ENCODE measurements around the gene CARD11. TPM values are rescaled to one million over a fixed set of nuclear protein-coding genes. Genes with fewer than 3 reads are reported as not detected.

Gene CARD11
- total and polyA plus RNA-seq, 2 experiments from 2014 or later: 17.7 to 29.0 TPM

DNA sequence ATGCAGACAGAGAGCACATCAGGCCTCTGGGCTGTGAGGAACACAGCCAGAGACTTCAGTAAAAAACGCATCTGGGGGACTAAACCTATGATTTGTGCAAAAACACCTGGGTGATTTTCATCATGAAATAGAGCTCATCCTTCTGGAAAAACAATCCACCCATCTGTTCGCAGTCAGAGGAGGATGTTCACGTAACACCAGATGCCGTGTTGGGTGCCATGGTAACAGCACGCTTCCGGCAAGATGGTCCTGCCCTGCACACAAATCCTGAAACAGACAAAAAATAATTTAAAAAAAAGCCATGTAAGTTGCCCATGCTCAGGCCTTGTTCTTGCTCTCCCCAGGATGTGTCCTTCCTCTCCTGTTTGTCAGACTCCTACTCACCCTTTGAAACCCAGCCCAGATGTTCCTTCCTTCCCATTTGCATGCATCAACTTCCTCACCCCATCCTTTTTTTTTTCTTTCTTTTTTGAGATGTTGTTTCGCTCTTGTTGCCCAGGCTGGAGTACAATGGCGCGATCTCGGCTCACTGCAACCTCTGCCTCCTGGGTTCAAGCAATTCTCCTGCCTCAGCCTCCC lies 171.3 kb downstream of the CARD11 start:
- Histone ChIP-seq H3K4me1 (ENCODE audit: insufficient read depth) (peaks cover 4% of the 10 kb centered on the region; the same call in 1 of the 2 replicates), H2AFZ (no peak overlapping the region), H3K36me3 (ENCODE audit: insufficient read depth) (no peaks in the 10 kb centered on the region), H3K4me2 (no peak overlapping the region), H3F3A (replicated peaks; ENCODE audit: low read depth) (no peaks in the 10 kb centered on the region), H3K27me3 (ENCODE audit: insufficient read depth) (no peaks in the 10 kb centered on the region), H3K4me3 (no peak overlapping the region), H3K79me2 (replicated peaks; ENCODE audit: insufficient read depth) (no peaks in the 10 kb centered on the region), H4K20me1 (replicated peaks; ENCODE audit: insufficient read depth) (no peaks in the 10 kb centered on the region), H3K9me2 (ENCODE audit: insufficient read depth) (no peaks in the 10 kb centered on the region), H3K27ac (ENCODE audit: low read depth) (no peak overlapping the region)
- peaks cover 8% of the 10 kb centered on the region for H3K27me3 Mint-ChIP-seq (ENCODE audit: insufficient read depth, low read depth, poor library complexity)
- no peak overlapping the region for H3K27ac Mint-ChIP-seq
- no peaks in the 10 kb centered on the region for H3K9me3 Mint-ChIP-seq
- TF ChIP-seq JUNB (IDR thresholded peaks at IDR 0.05; ENCODE audit: unreplicated experiment) (no peak), POLR2AphosphoS5 (IDR thresholded peaks at IDR 0.05; ENCODE audit: low read depth) (no peak)
- DNase-seq (ENCODE audit: low spot score): no peak
- ATAC-seq: no peak
- no peak overlapping the region for H3K4me3 Mint-ChIP-seq
- peaks cover 24% of the 10 kb centered on the region for H3K4me1 Mint-ChIP-seq
- no peaks in the 10 kb centered on the region for H3K36me3 Mint-ChIP-seq (ENCODE audit: low read depth)

DNA sequence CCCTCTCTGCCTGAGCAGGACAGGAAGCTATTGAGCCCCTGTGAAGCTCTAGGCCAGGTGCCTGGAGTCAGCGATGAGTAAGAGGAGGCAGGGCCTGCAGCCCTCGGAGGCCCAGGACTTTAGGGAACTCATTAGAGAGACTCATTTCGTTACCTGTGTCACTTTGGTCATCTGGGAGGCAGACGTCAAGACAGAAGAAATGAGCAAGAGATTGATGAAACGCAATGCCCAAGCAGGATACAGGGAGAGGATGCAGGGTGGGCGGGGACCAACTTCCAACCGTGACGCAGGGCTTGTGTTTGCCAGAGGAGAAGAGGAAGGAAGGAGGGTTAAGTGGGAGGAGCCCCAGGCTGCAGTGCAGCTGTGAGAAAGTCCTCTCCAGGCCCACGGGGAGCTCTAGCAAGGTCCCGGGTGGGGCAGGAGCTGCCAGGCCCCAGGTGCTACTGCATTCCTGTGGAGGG lies 173.2 kb downstream of the CARD11 start:
- peak overlapping the region; percentile 93 for H2AFZ ChIP-seq
- no peak overlapping the region; the same call in 2 of the 3 replicates for H3K4me3 Mint-ChIP-seq
- TF ChIP-seq, protein P1, sequence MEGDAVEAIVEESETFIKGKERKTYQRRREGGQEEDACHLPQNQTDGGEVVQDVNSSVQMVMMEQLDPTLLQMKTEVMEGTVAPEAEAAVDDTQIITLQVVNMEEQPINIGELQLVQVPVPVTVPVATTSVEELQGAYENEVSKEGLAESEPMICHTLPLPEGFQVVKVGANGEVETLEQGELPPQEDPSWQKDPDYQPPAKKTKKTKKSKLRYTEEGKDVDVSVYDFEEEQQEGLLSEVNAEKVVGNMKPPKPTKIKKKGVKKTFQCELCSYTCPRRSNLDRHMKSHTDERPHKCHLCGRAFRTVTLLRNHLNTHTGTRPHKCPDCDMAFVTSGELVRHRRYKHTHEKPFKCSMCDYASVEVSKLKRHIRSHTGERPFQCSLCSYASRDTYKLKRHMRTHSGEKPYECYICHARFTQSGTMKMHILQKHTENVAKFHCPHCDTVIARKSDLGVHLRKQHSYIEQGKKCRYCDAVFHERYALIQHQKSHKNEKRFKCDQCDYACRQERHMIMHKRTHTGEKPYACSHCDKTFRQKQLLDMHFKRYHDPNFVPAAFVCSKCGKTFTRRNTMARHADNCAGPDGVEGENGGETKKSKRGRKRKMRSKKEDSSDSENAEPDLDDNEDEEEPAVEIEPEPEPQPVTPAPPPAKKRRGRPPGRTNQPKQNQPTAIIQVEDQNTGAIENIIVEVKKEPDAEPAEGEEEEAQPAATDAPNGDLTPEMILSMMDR (conservative IDR thresholded peaks at IDR 0.05; ENCODE audit: low read depth in 2 of 2): no peak
- no peak for TF ChIP-seq EZH2phosphoT487 (IDR thresholded peaks at IDR 0.05; ENCODE audit: unreplicated experiment)
- TF ChIP-seq, protein P2, sequence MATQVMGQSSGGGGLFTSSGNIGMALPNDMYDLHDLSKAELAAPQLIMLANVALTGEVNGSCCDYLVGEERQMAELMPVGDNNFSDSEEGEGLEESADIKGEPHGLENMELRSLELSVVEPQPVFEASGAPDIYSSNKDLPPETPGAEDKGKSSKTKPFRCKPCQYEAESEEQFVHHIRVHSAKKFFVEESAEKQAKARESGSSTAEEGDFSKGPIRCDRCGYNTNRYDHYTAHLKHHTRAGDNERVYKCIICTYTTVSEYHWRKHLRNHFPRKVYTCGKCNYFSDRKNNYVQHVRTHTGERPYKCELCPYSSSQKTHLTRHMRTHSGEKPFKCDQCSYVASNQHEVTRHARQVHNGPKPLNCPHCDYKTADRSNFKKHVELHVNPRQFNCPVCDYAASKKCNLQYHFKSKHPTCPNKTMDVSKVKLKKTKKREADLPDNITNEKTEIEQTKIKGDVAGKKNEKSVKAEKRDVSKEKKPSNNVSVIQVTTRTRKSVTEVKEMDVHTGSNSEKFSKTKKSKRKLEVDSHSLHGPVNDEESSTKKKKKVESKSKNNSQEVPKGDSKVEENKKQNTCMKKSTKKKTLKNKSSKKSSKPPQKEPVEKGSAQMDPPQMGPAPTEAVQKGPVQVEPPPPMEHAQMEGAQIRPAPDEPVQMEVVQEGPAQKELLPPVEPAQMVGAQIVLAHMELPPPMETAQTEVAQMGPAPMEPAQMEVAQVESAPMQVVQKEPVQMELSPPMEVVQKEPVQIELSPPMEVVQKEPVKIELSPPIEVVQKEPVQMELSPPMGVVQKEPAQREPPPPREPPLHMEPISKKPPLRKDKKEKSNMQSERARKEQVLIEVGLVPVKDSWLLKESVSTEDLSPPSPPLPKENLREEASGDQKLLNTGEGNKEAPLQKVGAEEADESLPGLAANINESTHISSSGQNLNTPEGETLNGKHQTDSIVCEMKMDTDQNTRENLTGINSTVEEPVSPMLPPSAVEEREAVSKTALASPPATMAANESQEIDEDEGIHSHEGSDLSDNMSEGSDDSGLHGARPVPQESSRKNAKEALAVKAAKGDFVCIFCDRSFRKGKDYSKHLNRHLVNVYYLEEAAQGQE (IDR thresholded peaks at IDR 0.05; ENCODE audit: unreplicated experiment): no peak
- no peak for TF ChIP-seq STAT1 (IDR thresholded peaks at IDR 0.05; ENCODE audit: unreplicated experiment)
- TF ChIP-seq, protein P3, sequence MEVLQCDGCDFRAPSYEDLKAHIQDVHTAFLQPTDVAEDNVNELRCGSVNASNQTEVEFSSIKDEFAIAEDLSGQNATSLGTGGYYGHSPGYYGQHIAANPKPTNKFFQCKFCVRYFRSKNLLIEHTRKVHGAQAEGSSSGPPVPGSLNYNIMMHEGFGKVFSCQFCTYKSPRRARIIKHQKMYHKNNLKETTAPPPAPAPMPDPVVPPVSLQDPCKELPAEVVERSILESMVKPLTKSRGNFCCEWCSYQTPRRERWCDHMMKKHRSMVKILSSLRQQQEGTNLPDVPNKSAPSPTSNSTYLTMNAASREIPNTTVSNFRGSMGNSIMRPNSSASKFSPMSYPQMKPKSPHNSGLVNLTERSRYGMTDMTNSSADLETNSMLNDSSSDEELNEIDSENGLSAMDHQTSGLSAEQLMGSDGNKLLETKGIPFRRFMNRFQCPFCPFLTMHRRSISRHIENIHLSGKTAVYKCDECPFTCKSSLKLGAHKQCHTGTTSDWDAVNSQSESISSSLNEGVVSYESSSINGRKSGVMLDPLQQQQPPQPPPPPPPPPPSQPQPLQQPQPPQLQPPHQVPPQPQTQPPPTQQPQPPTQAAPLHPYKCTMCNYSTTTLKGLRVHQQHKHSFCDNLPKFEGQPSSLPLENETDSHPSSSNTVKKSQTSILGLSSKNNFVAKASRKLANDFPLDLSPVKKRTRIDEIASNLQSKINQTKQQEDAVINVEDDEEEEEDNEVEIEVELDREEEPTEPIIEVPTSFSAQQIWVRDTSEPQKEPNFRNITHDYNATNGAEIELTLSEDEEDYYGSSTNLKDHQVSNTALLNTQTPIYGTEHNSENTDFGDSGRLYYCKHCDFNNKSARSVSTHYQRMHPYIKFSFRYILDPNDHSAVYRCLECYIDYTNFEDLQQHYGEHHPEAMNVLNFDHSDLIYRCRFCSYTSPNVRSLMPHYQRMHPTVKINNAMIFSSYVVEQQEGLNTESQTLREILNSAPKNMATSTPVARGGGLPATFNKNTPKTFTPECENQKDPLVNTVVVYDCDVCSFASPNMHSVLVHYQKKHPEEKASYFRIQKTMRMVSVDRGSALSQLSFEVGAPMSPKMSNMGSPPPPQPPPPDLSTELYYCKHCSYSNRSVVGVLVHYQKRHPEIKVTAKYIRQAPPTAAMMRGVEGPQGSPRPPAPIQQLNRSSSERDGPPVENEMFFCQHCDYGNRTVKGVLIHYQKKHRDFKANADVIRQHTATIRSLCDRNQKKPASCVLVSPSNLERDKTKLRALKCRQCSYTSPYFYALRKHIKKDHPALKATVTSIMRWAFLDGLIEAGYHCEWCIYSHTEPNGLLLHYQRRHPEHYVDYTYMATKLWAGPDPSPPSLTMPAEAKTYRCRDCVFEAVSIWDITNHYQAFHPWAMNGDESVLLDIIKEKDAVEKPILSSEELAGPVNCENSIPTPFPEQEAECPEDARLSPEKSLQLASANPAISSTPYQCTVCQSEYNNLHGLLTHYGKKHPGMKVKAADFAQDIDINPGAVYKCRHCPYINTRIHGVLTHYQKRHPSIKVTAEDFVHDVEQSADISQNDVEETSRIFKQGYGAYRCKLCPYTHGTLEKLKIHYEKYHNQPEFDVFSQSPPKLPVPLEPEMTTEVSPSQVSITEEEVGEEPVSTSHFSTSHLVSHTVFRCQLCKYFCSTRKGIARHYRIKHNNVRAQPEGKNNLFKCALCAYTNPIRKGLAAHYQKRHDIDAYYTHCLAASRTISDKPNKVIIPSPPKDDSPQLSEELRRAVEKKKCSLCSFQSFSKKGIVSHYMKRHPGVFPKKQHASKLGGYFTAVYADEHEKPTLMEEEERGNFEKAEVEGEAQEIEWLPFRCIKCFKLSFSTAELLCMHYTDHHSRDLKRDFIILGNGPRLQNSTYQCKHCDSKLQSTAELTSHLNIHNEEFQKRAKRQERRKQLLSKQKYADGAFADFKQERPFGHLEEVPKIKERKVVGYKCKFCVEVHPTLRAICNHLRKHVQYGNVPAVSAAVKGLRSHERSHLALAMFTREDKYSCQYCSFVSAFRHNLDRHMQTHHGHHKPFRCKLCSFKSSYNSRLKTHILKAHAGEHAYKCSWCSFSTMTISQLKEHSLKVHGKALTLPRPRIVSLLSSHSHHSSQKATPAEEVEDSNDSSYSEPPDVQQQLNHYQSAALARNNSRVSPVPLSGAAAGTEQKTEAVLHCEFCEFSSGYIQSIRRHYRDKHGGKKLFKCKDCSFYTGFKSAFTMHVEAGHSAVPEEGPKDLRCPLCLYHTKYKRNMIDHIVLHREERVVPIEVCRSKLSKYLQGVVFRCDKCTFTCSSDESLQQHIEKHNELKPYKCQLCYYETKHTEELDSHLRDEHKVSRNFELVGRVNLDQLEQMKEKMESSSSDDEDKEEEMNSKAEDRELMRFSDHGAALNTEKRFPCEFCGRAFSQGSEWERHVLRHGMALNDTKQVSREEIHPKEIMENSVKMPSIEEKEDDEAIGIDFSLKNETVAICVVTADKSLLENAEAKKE (CRISPR knock-in tag; IDR thresholded peaks at IDR 0.05): no peak
- TF ChIP-seq POLR2AphosphoS5 (IDR thresholded peaks at IDR 0.05; ENCODE audit: low read depth): no peak
- no peak for TF ChIP-seq JUNB (IDR thresholded peaks at IDR 0.05; ENCODE audit: unreplicated experiment)
- no peak for TF ChIP-seq EZH2 (IDR thresholded peaks at IDR 0.05; ENCODE audit: low read depth, unreplicated experiment)
- no peak for TF ChIP-seq CREB1 (CRISPR knock-in tag; IDR thresholded peaks at IDR 0.05; ENCODE audit: low read depth)
- no peak for TF ChIP-seq ZNF331 (CRISPR knock-in tag; IDR thresholded peaks at IDR 0.05; ENCODE audit: low read depth)

More for the DNA sequence above, 173.2 kb downstream of the CARD11 start:
- Histone ChIP-seq H3F3A (replicated peaks; ENCODE audit: low read depth) (no peaks in the 10 kb centered on the region), H3K4me3 (no peak overlapping the region), H3K36me3 (ENCODE audit: insufficient read depth) (no peaks in the 10 kb centered on the region), H3K27me3 (ENCODE audit: insufficient read depth) (no peaks in the 10 kb centered on the region), H3K4me1 (ENCODE audit: insufficient read depth) (peaks cover 4% of the 10 kb centered on the region; the same call in 1 of the 2 replicates), H3K27ac (ENCODE audit: low read depth) (no peak overlapping the region), H3K79me2 (replicated peaks; ENCODE audit: insufficient read depth) (no peaks in the 10 kb centered on the region), H3K4me2 (no peak overlapping the region), H4K20me1 (replicated peaks; ENCODE audit: insufficient read depth) (no peaks in the 10 kb centered on the region), H3K9me2 (ENCODE audit: insufficient read depth) (no peaks in the 10 kb centered on the region)
- peak; percentile 59 for DNase-seq (ENCODE audit: low spot score)
- Mint-ChIP-seq H3K4me1 (peaks cover 20% of the 10 kb centered on the region), H3K36me3 (ENCODE audit: low read depth) (no peaks in the 10 kb centered on the region), H3K9me3 (no peaks in the 10 kb centered on the region), H3K27me3 (ENCODE audit: insufficient read depth, low read depth, poor library complexity) (peaks cover 9% of the 10 kb centered on the region), H3K27ac (peak overlapping the region; percentile 77; the same call in 1 of the 2 replicates)
- peak; percentile 60 for ATAC-seq
